D721Med (cell line): ENCODE data around the gene NAA15.

Experiments
- DNase-seq: peaks from one replicate; pipeline ENCODE4 v3.0.0; 2011; ENCODE audit warnings: low spot score; ENCODE audit not compliant: insufficient read length
- FAIRE-seq: peaks from 2 replicates; lab custom pipeline; 2011; peaks lifted over from hg19 to GRCh38; lab: Jason Lieb, UNC
- TF ChIP-seq, protein P1 (sequence below): IDR thresholded peaks from 2 replicates; pipeline ENCODE4 v1.5.1; 2012; ENCODE audit warnings: mild to moderate bottlenecking, control low read depth; ENCODE audit not compliant: insufficient read depth; ENCODE audit errors: missing control alignments

NAA15 gene

DNA sequence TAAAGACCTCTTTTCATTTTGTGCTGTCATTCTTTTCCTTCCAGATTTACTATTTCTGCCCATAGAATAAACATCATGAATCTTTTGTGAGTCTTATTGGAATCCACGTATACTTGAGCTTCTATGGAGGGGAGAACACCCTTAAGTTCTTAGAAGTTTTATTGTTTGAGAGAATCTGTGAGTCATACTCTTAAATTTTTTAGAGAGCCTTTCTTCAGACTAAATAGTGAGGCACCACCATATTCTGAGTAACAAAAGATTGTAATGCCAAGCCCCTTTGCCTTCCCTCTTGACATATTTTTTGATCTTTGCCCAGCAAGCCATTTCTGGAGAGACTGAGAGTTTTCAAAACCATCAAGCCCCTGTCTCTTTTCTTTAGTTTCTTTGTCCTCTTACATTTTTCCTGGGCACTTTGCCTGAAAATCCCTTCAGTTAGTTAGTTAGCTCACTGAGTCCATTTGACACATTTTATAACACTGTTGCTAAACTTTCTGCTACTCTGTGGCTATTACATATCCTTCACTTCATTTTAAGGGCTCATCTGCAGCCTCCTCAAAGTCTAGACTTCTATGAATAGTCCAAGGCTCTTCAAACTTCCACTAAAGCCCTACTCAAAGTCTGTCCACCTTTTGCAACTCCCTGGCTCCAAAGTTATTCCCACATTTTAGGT lies 66.3 kb downstream of the NAA15 start:
- no peak for DNase-seq
- TF ChIP-seq, protein P1, sequence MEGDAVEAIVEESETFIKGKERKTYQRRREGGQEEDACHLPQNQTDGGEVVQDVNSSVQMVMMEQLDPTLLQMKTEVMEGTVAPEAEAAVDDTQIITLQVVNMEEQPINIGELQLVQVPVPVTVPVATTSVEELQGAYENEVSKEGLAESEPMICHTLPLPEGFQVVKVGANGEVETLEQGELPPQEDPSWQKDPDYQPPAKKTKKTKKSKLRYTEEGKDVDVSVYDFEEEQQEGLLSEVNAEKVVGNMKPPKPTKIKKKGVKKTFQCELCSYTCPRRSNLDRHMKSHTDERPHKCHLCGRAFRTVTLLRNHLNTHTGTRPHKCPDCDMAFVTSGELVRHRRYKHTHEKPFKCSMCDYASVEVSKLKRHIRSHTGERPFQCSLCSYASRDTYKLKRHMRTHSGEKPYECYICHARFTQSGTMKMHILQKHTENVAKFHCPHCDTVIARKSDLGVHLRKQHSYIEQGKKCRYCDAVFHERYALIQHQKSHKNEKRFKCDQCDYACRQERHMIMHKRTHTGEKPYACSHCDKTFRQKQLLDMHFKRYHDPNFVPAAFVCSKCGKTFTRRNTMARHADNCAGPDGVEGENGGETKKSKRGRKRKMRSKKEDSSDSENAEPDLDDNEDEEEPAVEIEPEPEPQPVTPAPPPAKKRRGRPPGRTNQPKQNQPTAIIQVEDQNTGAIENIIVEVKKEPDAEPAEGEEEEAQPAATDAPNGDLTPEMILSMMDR = no peak
- FAIRE-seq = no peak

DNA sequence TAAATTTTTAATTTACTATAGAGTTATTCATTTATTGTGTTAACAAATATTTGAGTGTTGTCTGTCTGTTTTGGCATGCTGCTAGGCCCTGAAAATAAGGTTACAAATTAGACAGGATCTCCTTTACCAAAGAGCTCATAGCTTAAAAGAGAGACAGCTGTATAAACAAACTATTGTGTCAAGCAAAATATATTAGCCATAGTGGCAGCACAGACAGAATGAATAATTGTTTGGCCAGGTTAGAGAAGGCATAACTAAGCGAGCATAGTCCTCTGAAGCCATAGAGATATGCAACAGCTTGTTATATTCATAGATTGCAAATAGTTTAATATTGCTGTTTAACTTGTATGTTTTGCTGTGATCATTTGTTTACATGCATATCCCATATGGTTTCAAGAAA lies 67.7 kb downstream of the NAA15 start:
- TF ChIP-seq, protein P1 = no peak
- no peak for FAIRE-seq

DNA sequence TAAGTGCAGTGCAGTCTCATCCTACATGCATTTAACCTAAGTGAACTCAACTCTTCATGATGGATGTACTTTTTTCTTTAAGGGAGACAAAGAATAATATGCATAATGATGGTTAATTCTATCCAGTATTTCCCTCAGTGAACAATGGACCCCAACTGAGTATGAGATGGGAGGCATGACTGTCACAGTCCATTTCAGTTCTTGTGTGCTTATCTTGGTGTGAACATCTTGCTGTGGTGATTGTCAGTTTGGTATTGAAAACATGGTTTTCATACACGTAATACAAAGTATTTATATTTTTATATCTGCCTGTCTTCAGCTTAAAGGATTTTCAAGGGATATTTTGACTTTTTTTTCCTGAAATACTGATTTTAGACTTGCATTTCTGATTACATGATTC lies 72.9 kb downstream of the NAA15 start:
- DNase-seq (no peak), FAIRE-seq (no peak)
- TF ChIP-seq, protein P1 = no peak

More for the DNA sequence above, 67.7 kb downstream of the NAA15 start:
- DNase-seq = no peak

DNA sequence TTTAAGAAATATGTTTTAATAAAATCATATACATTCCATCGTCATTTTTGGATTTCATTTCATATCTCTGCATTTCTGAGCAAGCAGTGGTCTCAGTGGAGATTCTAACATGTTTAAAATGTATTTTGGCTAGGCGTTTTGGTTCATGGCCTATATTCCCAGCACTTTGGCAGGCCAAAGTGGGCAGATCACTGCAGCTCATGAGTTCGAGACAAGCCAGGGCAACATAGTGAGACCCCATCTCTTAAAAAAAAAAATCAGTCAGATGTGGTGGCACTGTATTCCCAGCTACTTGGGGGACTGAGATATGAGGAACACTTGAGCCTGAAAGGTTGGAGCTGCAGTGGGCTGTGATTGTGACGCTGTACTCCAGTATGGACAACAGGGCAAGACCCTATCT lies 85.1 kb downstream of the NAA15 start:
- TF ChIP-seq, protein P1 = no peak
- DNase-seq (no peak), FAIRE-seq (no peak)

DNA sequence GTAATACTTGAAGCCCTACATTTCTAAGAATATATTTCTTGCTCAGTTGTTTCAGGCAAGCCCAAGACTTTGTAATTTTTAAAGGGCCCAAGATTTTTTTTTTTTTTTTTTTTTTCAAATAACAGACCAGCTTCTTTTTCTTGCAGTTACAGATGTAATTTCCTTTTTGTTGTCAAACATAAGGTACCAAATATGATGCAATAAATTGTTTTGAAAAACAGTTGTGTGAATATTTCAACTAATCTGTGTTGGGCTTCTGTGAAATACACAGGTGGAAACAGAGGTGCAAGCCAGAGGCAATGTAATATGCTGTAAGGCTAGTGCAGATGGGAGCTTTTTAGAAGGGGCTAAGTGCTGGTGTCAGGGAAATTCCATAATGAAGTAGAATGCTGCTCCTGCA lies 87.8 kb downstream of the NAA15 start:
- DNase-seq (no peak), FAIRE-seq (no peak)
- TF ChIP-seq, protein P1 = no peak

DNA sequence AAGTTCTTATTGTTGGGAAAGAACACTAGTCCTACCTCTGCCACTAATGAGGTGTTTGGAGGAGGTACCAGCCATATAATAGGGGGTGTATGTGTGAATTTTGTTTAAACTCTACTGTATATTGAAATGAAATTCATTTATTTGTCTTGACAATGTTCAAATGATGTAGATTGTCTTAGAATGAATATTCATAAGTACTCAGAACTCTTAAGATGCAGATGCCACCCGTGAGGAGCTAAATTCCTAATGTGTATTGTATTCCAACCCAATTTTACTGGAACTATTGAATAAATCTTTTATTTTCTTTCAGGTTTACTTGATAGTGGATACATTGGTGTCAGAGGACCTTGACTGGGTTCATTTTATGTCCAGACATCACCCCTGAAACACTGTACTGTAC lies 88.7 kb downstream of the NAA15 start:
- no peak for DNase-seq
- no peak for FAIRE-seq
- TF ChIP-seq, protein P1 = no peak

DNA sequence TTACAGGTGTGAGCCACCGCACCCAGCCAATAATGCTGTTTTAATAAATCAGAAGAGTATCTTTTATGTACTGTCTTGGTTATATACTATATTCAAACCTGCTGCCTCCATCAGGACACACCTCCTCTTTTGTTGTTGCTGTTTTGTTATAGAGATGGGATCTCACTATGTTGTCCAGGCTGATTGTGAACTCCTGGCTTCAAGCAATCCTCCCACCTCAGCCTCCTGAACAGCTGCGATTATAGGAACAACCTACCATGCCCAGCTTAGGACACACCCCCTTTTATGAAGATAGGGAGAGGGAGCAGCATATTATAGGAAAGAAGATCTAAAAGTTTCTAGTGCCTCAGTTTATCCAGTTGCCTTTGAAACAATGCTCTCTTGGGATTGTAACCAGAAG lies 90.4 kb downstream of the NAA15 start:
- TF ChIP-seq, protein P1 = no peak
- DNase-seq (no peak), FAIRE-seq (no peak)
